Stimulated activated CD4-positive, alpha-beta T cell treated with anti-CD3 and anti-CD28 coated beads, Interleukin-1b, Interleukin-23, amount 100 ng/mL, for 24 hours (primary cell): ENCODE measurements around the gene DLGAP3.

Source experiments
- DNase-seq, 4 experiments: peaks; one replicate each; pipeline ENCODE4 v3.0.0-alpha.2; 2020; ENCODE audit warnings: low read depth in 4 of 4, low spot score in 1 of 4

Gene DLGAP3

GRCh38 chr1:34929853-34930701 is 627 bp upstream of the DLGAP3 start:
- DNase-seq = no peak

DNA sequence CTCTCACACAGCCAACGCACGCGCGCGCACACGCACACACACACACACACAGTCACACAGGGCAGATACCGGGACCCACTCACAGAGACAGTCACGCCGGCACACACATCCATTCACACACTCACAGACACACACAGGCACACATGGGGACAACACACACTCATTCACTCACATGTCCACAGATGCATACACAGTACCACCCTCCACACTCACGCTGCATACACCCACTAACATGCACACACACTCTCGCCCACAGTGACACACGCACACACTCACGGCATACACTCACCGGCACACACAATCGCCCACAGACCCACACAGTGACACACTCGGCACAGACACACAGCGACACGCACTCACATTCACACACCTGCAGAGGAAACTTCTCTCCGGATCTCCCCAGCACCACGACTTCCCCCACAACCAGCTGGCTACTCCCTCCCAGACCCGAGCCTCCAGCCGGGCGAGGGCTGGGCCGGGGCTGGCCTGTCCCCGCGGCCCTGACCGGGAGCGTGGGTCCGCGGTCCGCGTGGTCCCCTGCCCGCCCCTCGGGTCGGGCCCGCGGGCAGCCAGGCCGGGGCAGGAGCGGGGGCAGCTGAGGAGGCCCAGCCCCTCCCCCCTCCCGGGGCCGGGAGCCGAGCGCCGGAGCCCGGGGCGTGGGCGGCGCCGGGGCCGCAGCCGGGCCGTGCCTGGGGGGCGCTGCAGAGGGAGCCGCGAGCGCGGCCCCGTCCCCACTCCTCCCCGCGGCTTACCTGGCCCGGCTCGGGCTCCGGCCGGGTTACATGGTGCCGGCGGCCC is 552 bp downstream of the DLGAP3 start:
- no peak for DNase-seq

GRCh38 chr1:34928066-34928696 is 1.3 kb downstream of the DLGAP3 start:
- DNase-seq = no peak

DNA sequence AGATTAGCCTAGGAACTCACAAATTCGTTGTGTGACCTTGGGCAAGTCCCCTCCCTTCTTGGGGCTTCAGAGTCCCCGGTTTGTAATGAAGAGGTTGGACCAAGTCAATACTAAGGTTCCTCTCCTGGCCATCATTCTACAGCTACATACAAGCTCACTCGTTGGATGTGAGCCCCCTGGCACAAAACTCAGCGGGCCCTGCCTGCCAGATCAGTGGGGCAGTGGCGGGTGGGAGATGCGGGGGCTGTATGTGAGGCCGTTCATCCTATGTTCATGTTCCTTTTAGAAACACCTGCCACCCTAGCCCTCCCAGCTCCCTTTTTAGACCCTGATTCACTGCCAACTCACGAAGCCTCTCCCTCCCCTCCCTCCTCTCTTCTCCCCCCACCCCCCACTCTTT is 2.1 kb downstream of the DLGAP3 start:
- DNase-seq = no peak

GRCh38 chr1:34926894-34927293 is 2.6 kb downstream of the DLGAP3 start:
- no peak for DNase-seq

DNA sequence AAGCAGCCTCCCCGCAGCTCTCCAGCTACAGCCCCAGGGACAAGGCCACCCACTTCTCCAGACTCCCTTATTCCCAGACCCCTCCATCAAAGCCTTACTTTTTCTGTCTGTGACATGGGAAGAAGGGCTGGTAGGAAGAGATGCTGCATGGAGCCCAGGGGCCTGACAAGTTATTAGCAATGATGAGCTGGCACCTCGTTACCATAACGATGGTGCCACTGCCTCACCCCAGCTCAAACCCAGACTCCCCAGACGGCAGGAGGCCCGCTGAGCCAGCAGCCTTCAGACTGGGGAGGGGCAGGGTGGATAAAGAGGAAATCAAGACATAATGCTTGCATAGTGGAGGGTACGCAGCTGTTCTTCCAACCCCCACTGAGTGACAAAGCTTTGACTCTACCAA is 3.3 kb downstream of the DLGAP3 start:
- no peak for DNase-seq

DNA sequence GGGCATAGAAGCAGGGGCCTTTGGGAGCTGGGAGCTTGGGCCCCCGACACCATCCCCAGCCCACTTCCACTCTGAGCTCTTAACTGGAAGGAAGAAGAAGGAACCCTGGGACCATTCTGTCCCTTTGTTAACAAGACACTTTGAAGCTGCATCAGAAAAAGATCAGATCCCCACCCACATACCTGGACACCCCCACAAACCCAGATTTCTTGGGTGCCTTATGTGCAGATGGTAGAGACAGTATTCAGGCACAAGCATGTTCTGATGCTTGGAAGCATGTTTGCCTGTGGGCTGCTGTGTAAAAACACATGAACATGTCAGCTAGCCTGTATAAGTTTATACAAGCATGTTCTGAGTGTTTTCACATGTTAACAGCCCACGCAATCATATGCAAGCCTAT is 3.7 kb downstream of the DLGAP3 start:
- DNase-seq = no peak

GRCh38 chr1:34924759-34925555 is 4.5 kb downstream of the DLGAP3 start:
- DNase-seq = peak; percentile 17 to 32 (median 27)

DNA sequence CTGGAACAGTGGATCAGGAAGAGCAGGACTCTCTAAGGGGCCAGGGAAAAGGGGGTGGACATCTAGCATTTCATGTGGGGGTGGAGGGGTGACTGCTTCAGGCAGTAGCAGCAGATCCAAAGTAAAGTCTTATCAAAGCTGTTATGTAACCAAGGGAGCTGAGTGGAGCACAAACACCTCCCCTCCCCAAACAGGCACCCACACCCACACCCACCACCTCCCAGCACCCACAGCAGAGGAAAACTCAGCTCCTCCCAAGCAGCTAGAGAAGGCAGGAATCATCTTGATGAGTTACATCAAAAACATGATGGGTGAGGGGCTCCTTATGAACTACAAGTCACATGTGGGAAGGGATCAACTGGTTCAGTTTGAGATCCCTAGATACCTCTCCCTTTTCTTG is 6.0 kb downstream of the DLGAP3 start:
- no peak for DNase-seq

DNA sequence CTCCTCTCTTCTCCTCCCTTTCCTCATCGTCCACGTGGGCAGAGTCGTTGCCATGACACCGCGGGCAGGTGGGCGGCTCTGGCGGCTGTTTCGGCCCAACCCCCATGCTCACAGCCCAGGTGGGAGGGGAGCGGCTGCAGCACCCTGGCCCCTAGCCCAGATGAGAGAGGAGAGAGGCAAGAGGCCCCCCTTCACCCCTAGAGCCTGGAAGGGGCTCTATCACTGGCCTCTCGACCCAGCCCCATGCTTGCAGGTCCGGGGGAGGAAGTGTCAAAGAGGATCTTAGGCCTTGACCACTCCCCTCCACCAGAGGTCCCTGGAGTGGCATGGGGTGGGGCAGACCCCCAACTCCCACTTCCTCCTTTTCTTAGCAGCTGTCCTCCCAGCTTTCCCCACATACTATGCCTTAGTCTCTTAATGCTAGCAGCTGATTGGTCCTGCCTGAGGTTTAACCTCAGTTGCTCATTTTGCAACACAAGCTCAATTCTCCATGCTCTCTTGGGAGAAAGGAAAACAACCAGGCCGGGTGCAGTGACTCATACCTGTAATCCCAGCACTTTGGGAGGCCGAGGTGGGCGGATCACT is 10.4 kb downstream of the DLGAP3 start:
- DNase-seq = no peak

- DNase-seq = no peak
These were observed 11.0 kb downstream of the DLGAP3 start for GRCh38 chr1:34918386-34918976.

DNA sequence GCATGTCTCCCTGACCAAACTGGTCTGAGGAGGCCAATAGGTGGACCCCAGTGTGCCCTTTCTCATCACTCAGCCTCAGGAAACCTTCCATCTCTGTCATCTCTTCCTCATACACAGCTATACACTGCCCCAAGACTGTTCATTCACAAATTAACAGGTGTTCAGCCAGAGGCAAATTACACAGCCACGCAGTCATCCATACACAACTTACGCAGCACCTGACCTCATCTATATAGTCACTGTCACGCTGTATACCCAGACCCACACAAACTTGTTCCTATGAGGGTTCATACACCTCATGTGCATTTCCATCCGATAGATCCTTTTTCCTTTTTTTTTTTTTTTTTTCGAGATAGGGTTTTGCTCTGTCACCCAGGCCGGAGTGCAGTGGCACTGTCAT is 12.4 kb downstream of the DLGAP3 start:
- no peak for DNase-seq

GRCh38 chr1:34916104-34916503 is 13.3 kb downstream of the DLGAP3 start:
- no peak for DNase-seq

DNA sequence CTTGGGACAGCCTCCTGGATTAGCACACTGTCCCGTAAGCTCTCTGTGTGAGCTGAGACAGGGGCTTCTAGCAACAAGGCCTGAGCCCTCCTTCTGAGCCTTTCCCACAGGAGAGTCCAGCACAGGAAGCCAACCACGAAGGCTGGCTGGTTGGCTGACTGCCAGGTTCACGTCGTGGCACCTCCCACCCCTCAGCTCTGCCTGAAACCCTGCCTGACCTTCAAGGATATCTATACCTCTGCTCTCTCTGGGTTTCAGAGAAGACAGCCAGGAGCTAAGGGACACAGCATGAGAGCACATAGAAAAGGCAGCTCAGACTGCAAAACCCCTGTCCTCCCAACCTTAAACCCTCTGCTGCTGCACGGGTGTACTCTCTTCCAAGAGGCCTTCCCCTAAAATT is 13.9 kb downstream of the DLGAP3 start:
- DNase-seq = no peak

GRCh38 chr1:34914958-34915357 is 14.5 kb downstream of the DLGAP3 start:
- DNase-seq = no peak

DNA sequence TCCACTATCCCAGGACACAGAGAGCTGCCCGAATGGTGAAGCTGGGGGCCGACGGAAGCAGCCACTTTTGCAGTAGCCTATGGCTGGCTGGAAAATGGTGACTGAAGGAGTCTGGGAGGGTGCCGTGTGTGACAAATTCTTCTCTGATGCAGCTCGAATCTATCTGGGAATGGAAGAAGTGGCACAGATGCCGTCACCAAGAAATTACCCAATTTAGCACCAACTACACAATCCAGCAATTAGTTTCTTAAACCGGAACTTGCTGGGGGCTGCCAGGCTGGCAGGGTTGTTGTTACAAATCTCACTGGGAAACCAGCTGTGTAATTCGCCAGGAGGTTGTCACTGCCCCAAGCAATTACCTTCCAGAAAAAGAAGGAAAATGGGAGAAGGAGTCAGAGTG is 18.0 kb downstream of the DLGAP3 start:
- no peak for DNase-seq

GRCh38 chr1:34910425-34910824 is 19.0 kb downstream of the DLGAP3 start:
- no peak for DNase-seq

DNA sequence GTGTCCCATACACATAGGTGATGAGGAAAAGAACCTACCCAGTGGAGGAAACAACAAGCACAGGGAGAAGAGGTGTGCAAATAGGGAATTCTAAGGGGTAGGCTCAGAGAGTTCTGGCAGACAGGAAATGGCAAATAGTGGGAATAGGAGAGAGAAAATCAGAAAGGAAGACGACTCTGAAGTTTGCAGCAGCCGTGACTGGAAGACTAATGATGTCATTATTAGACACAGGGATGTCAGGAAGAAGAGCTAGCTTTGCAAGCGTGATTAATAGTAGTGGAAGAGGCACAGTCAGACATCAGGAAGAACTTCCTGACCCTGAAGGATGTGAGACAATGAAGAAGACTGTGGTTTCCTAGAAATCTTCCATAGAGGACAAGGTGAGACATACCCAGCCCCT is 21.1 kb downstream of the DLGAP3 start:
- no peak for DNase-seq

DNA sequence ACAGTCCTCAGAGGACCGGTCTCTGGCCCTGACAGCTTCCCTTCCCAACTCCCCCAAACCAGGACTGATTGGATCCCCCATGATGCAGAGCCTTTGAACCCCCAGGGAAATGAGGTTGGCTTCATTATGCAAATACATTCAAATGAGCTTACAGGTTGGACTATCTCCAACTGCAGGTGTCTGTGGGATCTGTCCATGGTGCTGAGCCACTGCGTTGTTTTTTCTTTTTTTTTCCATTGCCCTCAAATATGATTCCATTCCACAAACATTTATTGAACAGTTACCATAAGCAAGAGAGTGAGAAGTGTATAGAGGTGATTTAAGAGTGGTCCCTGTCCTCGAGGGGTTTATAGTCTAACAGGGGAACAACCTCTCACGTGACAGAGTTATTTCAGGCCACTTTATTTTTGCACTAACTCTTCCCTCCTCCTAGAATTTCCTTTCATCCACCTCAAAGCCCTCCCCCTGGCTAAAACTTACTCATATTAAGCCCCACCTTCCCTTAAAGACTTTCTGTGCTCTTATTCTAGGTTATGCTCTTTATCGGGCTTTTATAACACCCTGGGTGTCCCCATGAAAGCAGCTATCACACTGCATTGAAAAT is 21.9 kb downstream of the DLGAP3 start:
- DNase-seq = no peak

GRCh38 chr1:34906756-34907155 is 22.7 kb downstream of the DLGAP3 start:
- DNase-seq = no peak
